ENCODE results near the gene ARHGAP15.

DNA sequence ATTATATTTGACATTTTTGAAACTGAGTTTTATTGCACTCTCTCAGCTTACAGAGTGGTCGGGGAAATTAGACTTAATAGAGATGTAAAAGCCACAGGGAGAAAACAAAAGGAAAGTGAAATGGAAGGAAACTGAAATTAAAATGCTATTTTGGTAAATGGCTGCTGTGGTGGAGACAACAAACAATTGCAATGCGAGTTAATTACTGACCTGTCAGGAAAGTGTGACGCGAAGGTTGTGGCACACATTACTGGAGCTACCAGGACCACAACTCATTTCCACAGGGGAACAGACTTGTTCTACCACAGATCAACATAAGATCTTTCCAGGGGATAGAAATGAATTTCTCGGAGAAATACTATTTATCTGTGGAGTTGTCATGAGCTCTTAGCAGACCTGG, 19.5 kb downstream of the ARHGAP15 start:
- TF ChIP-seq, protein P1, sequence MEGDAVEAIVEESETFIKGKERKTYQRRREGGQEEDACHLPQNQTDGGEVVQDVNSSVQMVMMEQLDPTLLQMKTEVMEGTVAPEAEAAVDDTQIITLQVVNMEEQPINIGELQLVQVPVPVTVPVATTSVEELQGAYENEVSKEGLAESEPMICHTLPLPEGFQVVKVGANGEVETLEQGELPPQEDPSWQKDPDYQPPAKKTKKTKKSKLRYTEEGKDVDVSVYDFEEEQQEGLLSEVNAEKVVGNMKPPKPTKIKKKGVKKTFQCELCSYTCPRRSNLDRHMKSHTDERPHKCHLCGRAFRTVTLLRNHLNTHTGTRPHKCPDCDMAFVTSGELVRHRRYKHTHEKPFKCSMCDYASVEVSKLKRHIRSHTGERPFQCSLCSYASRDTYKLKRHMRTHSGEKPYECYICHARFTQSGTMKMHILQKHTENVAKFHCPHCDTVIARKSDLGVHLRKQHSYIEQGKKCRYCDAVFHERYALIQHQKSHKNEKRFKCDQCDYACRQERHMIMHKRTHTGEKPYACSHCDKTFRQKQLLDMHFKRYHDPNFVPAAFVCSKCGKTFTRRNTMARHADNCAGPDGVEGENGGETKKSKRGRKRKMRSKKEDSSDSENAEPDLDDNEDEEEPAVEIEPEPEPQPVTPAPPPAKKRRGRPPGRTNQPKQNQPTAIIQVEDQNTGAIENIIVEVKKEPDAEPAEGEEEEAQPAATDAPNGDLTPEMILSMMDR (IDR thresholded peaks at IDR 0.05; ENCODE audit: low read length): no peak
- no peak for TF ChIP-seq EZH2 (IDR thresholded peaks at IDR 0.05; ENCODE audit: borderline replicate concordance, low read length)
